Left ventricle myocardium inferior (tissue), 1 donor: ENCODE results near the gene TSPAN32. TPM values are rescaled to one million over a fixed set of nuclear protein-coding genes. Genes with fewer than 3 reads are reported as not detected.
A peak's percentile ranks its signal among the peaks of the same experiment; 100 is the strongest.

Experiments
- DNase-seq: peaks from one replicate; pipeline ENCODE4 v3.0.0-alpha.2; 2020
- H3K27ac ChIP-seq: fragments of 200-600 bp; replicated peaks from 2 replicates; pipeline ENCODE4 v1.8.0; 2021
- H3K27me3 ChIP-seq: fragments of 200-600 bp; 2 replicates; pipeline ENCODE4 v1.8.0; 2021; ENCODE audit warnings: low read depth
- H3K36me3 ChIP-seq: fragments of 200-600 bp; 2 replicates; pipeline ENCODE4 v1.8.0; 2021
- H3K4me1 ChIP-seq: fragments of 200-600 bp; 2 replicates; pipeline ENCODE4 v1.8.0; 2021
- H3K4me3 ChIP-seq: fragments of 200-600 bp; 2 replicates; pipeline ENCODE4 v1.8.0; 2021; ENCODE audit warnings: mild to moderate bottlenecking, moderate library complexity
- H3K9me3 ChIP-seq: fragments of 200-600 bp; replicated peaks from 2 replicates; pipeline ENCODE4 v1.8.0; 2021
- intact Hi-C: fragments of 100-400 bp; cut with micrococcal nuclease; formaldehyde crosslinking; loops from one replicate; pipeline ENCODE4 v1.11.0; 2022
- total RNA-seq: library from RNA; stranded (reverse); fragmentation: NEBNext Ultra II Directional; extraction: Animal tissue kit (Norgen Biotek cat#: 25700); gene quantifications from one replicate; pipeline ENCODE4 v1.2.1, GENCODE V29; 2021
- TF ChIP-seq, protein P1 (sequence below): fragments of 200-600 bp; IDR thresholded peaks from 2 replicates; pipeline ENCODE4 v1.8.0; 2021; ENCODE audit warnings: antibody characterized with exemption, mild to moderate bottlenecking, borderline replicate concordance
- donor health status: DM: no; HTN: yes; CAD: no; lungs with severe emphysema.

TSPAN32 gene
- total RNA-seq, 1 donor from 2014 or later = 27.1 TPM

DNA sequence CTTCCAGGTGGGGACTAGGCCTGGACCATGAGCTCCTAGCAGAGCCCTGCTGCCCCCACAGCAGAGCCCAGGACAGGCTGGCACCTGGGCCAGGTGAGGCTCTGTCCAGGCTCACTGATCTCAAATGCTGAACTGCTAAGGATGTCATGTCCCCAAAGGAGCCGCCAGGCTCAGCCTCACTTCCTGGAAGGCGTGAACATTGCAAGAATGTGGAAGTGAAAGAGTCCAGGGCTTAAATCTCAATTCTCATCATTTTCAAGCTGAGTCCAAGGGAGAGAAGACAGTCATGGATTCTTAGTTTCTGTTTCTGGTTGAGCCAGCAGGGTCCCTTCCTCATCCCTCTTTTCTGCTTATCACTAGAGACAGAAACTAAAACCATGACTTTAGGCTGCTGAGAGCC lies 36.4 kb upstream of the TSPAN32 start:
- intact Hi-C loops = no loop called here
- Histone ChIP-seq H3K27me3 (peaks cover 77% of the 10 kb centered on the region), H3K27ac (no peak overlapping the region), H3K36me3 (no peaks in the 10 kb centered on the region), H3K4me3 (no peak overlapping the region), H3K9me3 (no peaks in the 10 kb centered on the region), H3K4me1 (peaks cover 19% of the 10 kb centered on the region)
- TF ChIP-seq, protein P1, sequence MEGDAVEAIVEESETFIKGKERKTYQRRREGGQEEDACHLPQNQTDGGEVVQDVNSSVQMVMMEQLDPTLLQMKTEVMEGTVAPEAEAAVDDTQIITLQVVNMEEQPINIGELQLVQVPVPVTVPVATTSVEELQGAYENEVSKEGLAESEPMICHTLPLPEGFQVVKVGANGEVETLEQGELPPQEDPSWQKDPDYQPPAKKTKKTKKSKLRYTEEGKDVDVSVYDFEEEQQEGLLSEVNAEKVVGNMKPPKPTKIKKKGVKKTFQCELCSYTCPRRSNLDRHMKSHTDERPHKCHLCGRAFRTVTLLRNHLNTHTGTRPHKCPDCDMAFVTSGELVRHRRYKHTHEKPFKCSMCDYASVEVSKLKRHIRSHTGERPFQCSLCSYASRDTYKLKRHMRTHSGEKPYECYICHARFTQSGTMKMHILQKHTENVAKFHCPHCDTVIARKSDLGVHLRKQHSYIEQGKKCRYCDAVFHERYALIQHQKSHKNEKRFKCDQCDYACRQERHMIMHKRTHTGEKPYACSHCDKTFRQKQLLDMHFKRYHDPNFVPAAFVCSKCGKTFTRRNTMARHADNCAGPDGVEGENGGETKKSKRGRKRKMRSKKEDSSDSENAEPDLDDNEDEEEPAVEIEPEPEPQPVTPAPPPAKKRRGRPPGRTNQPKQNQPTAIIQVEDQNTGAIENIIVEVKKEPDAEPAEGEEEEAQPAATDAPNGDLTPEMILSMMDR = no peak
- DNase-seq = no peak

DNA sequence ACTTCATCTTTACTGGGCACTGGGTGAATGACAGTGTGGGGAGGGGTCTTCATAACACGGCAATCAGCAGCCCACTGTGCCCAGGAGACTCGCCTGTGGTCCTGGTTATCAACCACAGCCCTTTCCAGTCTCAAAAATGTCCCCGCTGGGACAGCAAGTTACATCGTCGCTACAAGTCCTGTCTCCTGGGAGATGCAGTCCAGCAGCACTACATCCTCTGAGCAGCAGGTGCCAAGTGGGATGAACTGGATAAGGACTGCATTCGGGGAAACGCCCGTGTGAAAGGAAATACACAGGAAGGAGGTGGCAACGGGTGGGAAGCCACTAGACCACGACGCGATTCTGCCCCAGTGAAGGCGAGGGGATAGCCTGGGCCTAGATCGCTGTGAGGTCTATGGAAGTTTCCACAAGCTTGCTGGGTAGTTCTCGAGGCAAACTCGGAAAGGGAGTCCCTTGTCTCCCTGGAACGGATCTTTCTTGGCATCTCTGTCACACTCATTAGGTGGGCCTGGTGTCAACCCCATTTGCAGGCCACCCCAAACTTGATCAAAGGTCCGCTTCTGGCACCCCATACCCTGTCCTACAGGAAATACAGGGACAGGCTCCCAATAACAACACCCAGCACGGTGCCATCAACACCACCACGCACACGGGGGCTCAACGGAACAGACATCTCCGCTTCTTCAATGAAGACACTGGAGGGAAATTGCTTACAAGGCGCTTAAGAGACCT lies 35.8 kb upstream of the TSPAN32 start:
- H3K27me3 ChIP-seq = peaks cover 77% of the 10 kb centered on the region
- H3K27ac ChIP-seq = no peak overlapping the region
- peaks cover 25% of the 10 kb centered on the region for H3K4me1 ChIP-seq
- TF ChIP-seq, protein P1 = no peak
- intact Hi-C loops = no loop called here
- no peaks in the 10 kb centered on the region for H3K9me3 ChIP-seq
- H3K4me3 ChIP-seq = no peak overlapping the region
- no peaks in the 10 kb centered on the region for H3K36me3 ChIP-seq
- no peak for DNase-seq

- peaks cover 77% of the 10 kb centered on the region for H3K27me3 ChIP-seq
- TF ChIP-seq, protein P1 = no peak
- H3K4me3 ChIP-seq = no peak overlapping the region
- no peaks in the 10 kb centered on the region for H3K9me3 ChIP-seq
- no peaks in the 10 kb centered on the region for H3K36me3 ChIP-seq
- no peak for DNase-seq
- H3K4me1 ChIP-seq = peaks cover 27% of the 10 kb centered on the region
- no peak overlapping the region for H3K27ac ChIP-seq
- intact Hi-C loops = no loop called here
These were observed 35.1 kb upstream of the TSPAN32 start for GRCh38 chr11:2266586-2267305.

GRCh38 chr11:2267306-2267850 lies 34.4 kb upstream of the TSPAN32 start:
- Histone ChIP-seq H3K36me3 (no peaks in the 10 kb centered on the region), H3K9me3 (no peaks in the 10 kb centered on the region), H3K27ac (no peak overlapping the region), H3K4me3 (no peak overlapping the region), H3K4me1 (peaks cover 27% of the 10 kb centered on the region), H3K27me3 (peaks cover 77% of the 10 kb centered on the region)
- no peak for DNase-seq
- TF ChIP-seq, protein P1 = no peak
- intact Hi-C loops = no loop called here

DNA sequence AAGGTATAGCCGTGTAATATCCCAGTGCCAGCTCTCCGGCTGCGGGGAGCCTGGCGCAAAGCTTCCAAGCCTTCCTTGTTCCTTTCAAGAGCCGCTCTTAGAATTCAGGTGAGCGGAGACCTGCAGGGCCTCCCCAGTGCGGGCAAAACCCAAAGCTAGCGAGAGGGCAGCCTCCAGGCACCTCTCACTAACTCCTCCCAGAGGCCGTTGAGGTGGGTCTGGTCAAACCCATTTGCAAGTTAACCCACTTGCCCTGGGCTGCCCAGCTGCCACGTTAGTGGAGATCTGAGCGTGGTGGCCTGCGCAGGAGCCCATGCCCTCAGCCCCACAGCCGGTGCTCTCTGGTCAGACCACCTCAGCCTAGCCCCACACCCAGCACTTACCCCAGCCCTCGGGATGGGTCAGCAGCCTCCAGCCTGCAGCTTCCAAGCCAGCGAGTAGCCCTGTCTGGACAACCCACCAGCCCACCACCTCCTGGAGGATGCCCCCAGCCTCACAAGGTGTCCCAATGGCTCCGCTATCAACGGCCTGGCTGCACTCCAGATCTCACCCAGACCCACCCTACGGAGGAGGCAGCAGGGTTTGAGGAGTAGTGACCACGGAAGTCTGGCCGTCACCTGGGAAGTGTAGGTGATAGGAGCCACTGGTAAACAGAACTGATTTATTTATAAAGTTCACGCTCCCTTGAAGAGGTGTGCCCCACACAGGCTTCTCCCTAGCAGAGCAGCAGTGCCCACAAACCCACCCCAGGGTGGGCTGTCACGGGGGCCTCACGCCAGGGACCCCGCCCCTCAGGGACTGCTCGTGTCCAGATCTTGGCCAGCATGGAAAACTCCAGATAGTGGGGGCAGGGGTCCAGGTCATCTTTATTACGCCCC lies 33.7 kb upstream of the TSPAN32 start:
- Histone ChIP-seq H3K4me1 (peaks cover 27% of the 10 kb centered on the region), H3K36me3 (no peaks in the 10 kb centered on the region), H3K27ac (no peak overlapping the region), H3K27me3 (peaks cover 77% of the 10 kb centered on the region), H3K9me3 (no peaks in the 10 kb centered on the region), H3K4me3 (peak overlapping the region; percentile 64)
- TF ChIP-seq, protein P1 = no peak
- intact Hi-C loops = no loop called here
- DNase-seq = no peak
